GM21723 (cell line): ENCODE measurements around the gene PUDP.

Experiments
- ATAC-seq: cut with Tn5 transposase; IDR thresholded peaks from one replicate; pipeline ENCODE4 v1.9.1; 2021; ENCODE audit warnings: mild to moderate bottlenecking, moderate library complexity; ENCODE audit not compliant: unreplicated experiment

Gene PUDP

DNA sequence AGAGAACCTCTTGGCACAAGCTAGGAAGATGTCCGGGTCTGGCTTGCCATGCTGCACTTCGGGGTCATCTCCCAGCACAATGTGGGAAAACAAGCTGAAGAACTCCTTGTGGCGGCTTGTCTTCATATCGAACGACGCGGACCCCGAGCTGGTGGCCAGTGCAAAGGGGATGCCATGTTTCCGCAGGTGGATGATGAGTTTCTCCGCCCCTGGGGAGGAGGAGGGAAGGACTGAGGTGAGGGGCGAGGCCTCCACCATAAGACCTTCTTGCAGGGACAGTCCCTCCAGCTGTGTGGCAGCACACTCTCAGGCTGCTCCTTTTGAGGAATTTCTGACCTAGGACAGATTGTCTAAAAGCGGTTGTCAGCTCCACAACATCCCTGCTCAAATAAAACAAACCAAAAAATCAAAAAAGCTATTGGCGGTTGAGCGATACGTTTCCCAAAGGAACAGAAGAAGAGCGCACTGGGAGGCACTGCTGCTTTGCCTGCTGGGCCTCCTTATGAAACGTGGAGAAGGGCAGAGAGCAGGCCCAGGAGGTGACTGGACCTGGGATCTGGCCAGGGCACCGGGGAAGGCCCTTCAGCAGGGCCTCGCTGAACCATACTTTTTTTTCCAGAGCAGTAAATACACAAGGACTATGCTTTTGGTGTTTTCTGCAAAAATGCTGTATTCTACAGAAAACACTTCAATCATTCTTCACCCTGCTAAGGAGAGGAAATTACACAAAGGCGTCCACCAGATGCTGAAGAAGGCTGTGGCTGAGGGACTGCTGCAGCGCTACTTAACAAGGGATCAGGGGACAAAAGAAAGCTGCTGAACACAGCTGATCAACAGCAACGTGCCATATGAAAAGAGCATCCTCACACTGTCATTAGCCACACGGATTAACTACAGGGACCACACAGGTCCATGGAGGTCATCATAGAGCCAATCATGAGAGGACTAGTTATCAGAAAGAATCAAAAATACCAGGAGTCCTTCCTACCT, 70.4 kb downstream of the PUDP start:
- no peak for ATAC-seq

DNA sequence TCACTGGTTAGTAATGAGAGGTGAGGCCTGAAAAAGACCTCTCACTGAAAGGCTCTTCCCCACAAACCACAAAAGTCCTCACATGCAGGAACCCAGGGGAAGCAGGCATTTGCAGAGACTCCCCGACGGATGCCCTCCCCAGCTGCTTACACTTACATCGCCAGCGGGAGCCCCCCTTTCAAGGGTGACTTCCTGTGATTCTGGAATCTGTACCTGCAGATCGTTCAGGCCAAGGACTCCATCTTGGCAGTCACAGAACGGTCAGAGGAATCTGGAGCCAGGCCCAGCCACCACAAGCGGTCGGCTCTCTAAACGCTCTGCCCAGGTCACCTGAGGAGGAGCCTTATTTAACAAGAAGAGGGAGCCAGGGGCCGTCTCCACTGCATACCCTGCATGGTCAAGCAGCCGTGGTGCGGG, 71.7 kb downstream of the PUDP start:
- ATAC-seq, result no peak

DNA sequence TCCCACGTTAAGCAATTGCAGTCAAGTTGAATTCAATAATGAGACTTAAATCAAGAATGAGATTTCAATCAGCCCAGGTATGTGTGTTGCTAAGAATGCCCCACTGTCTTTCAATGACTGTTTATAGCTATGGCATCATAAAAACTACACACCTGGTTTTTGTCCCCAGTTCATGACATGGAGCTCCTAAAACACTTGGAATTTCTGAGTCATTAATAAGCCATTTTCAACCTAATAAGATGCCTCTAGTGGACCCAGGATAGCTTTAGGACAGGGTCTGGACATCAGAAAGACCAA, 73.1 kb downstream of the PUDP start:
- ATAC-seq, result no peak

DNA sequence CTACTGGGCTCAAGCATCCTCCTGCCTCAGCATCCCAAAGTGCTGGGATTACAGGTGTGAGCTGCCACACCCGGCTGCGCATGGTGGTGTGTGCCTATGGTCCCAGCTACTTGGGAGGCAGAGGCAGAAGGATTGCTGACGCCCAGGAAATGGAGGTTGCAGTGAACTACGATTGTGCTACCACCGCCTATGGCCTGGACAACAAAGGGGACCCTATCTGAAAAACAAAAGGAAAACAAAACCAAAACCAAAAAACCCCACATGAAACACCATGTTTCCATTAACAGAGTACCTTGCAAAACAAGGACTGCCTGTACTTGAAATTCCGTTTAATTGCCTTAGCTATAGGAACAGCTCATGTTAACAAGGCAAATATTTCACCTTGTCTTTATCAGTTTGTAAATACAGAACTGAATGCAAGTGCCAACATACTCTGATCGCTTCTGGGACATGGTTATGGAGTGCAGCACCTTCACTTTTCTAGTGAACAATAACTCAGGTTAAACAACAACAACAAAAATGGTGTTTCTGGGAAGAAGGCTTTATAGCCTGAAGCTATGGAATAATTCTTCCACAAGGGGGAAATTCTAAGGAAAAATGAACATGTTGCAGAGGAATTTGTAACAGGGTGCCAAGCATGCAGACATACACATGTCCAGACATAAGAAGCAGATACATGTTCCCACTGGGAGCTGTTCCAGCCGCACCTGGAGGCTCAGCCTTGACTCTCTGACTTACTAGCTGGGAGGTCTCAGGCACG, 73.6 kb downstream of the PUDP start:
- no peak for ATAC-seq

DNA sequence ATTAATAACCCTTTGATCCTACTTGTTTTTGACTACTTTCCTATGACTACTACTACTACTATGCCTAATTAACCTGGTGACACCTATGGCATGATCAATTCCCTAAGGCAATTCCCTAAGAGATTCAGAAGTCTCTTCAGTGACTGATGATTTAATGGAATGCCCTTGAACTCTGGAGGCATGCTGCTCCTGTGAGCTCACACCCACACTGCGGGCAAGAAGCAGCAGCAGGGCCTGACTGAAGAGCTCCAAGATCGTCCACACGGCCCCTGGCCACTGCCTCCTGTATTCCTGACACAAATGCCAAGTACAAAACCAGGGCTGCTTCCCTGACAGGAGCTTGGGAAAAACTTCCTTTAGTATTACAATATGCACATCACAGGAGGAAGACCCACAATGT, 74.6 kb downstream of the PUDP start:
- ATAC-seq, result no peak

DNA sequence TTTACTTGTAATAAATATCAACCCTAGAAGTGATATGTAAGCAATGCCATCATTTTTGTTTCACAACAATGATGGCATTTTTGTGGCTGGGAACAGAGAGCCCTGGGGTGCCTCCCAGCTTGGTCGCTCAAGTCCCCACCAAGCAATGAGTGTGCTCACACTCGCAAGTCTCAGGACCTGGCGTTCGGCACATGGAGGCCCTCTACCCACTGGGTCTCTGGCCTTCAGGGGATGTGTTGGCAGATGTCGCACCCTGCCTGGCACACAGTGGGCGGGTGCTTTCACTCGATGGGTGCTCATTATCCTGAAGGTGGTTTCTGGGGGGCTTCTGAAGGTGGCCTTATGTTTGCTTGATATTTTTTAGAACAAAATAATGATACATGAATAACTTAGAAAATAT, 75.1 kb downstream of the PUDP start:
- no peak for ATAC-seq

DNA sequence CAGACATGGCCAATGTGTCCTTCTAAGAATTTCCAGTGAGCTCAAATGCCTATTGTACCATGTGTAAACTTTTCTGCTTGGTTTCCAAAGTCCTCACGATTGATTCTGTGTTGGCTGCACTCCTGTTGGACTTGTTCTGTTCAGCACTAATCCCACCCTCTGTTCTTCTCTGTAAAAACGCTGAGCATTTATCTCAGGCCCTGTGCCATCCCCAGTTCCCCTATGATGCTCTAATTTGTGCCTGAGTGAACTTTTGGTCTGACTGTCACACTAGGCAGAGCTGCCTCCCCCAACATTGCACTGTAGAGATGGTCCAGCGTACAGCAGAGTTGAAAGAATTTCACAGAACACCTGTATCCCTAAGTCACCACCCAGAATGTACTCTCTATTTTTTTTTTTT, 76.6 kb downstream of the PUDP start:
- ATAC-seq, result no peak

DNA sequence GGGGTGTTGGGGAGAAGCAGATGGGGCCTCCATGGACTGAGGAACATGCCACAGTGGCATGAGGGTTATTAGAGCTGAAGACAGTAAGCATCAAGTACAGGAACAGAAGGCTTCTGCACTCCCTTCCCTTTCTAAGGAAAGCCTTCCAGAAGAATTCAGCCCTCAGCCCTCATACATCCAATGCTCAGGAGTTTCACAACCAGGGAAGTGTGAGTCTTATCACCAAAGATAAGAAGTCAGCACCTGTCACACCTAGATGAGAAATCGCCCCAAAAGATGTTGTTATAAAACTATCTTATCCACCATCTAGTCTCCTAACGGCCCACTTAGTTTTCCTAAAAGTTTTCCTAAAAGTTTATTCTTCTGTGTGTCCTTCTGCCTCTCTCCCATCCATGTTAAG, 78.4 kb downstream of the PUDP start:
- ATAC-seq, result no peak

DNA sequence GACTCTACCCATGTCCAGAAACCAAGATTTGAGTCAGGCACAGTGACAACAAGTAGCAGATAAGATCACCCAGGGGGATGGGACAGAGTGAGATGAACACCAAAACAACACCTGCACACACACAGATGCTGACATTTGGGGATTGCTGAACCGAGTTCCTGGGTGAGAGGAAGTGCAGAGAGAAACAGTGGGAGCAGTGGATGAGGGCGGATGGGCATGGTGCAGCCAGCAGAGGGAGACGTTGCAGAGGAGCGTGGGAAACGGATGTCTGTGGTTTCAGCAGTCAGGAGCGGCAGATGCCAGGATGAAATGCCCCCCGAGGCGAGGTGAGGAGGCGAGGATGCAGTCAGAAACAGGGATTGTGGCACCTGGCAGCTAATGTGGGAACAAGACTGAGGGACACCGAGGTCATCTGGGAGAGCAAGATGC, 79.0 kb downstream of the PUDP start:
- ATAC-seq, result no peak

DNA sequence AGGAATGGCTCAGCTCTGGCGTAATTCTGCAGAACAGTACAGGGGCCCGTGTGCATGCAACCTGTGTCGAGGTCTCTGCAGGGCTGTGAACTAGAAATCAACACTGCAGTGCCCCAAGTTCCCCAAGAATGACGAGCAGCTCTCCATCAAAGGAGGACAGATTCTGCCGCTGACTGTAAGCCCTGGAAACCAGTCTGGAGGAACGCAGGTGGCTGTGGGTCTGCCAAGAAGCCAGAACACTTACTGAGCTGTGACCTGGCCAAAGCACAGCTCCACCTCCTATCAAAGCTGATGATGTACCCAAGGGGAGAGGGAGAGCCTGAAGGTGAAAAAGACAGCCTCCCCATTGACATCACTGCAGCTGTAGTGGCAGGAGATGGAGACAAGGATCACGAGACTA, 80.7 kb downstream of the PUDP start:
- ATAC-seq, result no peak

DNA sequence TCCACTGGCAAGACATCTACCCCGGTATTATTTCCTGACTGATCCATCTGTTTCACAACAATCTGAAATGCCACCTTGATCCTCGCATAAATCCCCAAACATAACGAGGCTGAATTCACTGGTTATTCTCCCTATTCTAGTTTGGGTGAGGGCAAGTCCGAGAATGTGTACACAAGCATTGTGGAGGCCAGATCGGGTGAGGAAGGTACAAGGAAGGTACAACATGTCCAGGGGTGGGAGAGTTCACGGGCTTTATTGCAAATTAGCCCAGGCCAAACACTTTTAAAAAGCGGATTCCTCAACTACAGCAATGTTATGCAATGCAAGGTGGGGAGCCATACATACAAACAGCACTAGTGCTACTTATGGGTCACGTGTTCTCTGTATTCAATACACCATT, 82.5 kb downstream of the PUDP start:
- no peak for ATAC-seq

DNA sequence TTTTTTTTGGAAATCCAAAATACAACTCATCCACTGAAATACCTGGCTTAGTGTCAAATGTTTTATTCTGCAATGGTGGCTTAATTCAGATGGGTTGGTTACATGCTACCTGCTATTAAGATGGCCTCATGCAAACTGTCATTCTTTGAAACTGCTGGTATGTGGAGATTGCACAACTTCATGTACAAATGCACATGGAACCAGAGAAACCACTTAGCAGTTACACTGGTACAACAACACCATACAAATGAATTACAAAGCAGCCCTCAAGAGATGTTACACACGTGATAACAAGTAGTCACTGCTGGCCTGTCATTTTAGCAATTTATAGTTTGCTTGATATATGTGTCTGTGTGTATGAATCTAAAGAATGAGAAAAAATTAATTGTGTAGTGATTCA, 85.0 kb downstream of the PUDP start:
- no peak for ATAC-seq

DNA sequence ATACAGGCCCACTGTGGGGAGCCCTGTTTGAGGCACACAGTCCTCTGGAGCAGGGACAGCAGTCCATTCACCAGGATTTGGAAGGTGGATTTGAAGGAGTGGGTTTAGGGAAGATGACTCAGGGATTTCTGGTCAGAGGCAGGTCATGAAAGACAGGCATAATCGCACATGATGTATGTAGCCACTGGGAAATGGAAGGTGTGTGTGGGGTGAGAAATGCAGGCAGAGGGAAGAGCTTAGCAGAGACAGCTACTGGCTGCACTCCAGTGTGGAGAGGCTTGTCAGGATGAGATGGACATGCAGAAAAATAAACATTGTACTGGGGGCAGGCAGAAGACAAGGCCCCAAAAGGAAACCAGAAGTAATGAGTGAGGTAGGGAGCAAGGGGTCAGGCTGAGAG, 85.7 kb downstream of the PUDP start:
- ATAC-seq, result no peak

DNA sequence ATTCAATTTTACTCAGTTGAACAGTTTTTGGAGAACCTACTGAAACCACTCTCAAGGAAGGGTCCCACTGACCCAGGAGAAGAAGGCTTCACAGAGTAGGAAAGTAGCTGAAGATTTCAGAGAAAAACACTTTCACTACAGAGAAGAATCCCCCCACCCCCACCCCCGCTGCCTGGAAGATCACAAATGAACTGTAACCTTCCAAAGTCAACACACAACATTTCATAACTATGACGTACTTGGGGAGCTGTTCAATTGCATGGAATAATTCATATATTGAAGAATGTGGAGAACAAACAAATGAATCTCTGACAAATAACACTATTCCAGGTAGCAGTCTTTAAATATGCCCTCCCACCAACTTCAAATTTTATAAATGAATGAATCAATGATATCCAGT, 86.5 kb downstream of the PUDP start:
- ATAC-seq, result no peak

DNA sequence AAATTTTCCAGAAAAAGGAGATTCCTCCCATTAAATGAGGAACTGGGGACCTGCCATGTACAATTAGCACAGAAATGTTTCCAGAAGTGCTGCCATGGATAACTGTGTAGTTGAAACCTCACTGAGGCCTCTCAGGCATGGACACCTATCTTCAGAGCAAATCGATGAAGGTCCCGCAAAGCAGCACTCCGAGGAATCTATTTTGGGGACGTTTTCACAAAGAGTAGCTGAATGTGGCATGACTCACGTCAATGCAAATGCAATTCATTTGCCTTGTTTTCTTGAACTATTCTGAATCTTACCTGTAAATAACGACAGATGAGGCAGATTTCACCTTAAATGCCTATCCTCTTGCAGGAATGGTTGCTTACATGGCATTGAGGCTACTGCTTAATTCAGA, 87.5 kb downstream of the PUDP start:
- no peak for ATAC-seq

DNA sequence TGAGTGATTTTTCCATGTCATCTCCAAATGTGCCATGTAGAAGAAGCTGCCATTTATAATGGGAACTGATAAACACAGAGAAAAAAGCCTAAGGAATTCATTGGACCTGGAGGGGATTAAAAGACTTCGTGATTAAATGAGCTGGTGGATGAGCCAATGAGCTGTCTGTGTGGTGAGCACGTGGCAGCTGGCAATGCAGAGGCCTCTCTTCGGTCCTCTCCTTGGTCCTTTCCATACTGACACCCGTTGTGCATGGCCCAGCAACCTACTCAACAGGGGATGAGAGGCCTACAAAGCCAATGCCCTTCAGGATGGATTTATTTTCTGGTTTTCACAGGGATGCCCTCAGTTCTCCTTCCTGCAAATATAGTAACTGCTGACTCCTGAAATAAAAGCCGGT, 88.1 kb downstream of the PUDP start:
- ATAC-seq, result no peak

DNA sequence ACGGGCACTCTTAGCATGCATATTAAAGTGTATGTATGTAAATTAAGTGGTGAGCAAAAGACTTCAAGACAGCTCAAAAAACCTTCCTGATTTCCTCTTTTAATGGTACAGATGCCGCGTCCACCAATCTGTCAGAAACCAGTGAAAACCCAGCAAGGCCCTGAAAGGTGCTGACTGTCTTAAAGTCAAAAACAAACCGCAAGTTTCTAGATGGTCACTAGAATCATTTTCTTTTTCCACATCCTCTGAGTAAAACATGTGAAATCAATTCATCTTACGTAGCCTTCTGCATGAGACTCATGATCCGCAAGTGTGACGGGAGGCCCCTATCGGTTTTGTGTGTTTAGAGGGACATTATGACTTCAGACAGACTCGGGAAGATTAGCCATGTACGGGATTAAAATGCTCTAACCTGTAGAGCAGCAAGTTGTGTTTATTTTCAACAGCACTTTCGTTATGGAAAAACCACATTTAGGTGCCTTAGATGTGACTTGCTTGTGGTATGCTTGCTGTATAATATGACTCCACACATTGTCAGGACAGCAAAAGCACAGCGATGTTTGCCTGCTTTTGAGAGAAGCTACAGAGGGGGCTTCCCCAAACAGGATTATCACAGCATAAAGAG, 88.6 kb downstream of the PUDP start:
- ATAC-seq, result peak; percentile 92

DNA sequence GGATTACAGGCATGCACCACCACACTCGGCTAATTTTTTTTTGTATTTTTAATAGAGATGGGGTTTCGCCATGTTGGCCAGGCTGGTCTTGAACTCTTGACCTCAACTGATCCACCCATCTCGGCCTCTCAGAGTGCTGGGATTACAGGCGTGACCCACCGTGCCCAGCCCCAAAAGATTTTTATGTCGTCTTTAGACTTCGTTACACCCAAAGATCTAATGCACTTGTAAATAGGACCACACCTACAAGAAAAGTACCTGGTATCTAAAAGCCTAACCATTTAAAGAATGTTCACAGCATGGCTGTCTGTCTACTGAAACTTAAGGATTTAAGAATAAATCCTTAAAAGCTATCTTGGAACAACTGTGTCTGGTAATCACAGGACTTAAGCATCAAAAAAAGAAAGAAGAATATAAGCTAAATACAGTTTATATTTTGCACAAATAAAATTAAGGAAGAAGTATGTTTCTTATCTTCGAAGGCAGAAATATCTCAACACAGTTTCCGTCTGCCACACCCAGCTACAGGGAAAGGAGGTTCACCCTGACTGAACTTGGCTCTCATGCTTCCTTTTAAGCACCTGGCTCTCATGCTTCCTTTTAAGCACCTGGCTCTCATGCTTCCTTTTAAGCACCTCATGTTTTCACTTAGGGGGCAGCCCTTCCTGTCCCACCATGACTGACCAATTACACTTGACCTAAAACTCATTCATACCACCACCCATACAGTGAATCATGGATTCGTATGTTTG, 92.4 kb downstream of the PUDP start:
- no peak for ATAC-seq

DNA sequence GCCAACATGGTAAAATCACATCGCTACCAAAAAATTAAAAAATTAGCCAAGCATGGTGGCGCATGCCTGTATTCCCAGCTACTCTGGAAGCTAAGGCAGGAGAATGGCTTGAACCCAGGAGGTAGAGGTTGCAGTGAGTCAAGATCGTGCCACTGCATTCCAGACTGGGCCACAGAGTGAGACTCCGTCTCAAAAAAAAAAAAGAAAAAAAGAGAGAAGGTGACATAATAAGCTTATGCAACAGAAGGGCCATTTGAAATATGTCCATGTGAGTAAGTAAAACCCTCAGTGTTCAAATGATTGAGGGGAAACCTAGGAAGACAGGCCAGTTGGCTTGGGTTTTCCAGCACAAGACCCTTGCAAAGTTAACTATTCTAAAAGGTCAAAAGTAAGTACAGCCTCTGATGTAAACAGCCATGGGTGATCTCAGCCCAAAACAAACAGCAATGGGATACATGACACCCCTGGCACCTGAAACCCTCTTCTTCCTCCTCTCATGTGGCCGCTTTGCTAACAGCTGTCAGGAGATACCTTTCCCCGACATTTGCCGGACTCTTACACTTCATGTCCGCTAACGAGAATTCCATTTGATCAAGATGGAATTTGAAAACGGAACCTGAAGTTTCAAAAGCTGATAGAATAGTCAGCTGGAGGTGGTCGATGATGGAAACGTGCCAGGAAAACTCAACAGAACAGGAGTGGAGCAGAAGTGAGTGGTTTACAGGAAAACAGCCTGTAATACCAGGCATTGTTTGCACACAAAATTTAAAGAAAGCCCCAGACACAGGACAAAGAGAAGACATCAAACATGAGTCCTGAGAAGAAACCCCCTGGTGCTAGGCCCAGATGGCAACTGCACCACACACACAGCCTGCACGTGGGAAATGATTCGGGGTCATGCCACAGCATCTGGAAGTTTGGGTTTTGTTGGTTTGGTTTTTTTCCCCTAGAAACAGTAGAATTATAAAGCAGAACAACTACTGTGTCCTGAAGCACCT, 93.4 kb downstream of the PUDP start:
- ATAC-seq, result no peak

DNA sequence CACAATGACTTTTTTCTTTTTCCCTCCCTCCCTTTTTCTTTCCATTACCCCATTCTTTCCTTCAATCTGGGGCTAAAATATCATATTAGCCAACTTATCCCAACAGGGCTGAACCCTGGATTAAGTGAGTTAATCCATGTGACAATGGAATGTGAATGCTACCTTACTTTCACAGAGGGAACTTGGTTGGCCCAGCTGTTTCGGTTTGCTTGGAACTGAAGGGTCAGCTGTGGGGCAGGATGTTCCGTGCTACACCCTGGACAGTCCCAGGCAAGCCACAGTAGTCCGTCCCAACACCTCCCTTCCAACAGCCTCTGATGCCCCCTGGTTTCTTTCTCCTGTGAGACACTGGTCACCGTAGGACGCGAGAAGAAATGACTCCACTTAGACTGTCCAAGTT, 95.4 kb downstream of the PUDP start:
- ATAC-seq, result no peak
